Natural killer cell treated with Interleukin-12 subunit alpha and Interleukin-12 subunit beta and Interleukin-15 and Interleukin-18, amount 100 ng/mL, for 72 hours (primary cell): Measurements from ENCODE around the gene GRXCR1. TPM values are rescaled to one million over a fixed set of nuclear protein-coding genes. Genes with fewer than 3 reads are reported as not detected.

ENCODE experiments used
- ATAC-seq, 2 donors: fragments of 150-1000 bp; cut with Tn5 transposase in 1 of 2; sonication (Bioruptor Pico), chemical (Tn5 transposase) in 1 of 2; 2 replicates each; pipeline ENCODE4 v1.10.0; 2021
- DNase-seq: peaks from one replicate; pipeline ENCODE4 v3.0.0; 2022; ENCODE audit warnings: low spot score
- H3K27ac Mint-ChIP-seq, 2 donors: 1 replicate in 1 of 2; 2 replicates in 1 of 2; pipeline ENCODE4 v1.8.0; 2022; ENCODE audit warnings: mixed read lengths in 2 of 2, mild to moderate bottlenecking in 1 of 2, moderate library complexity in 1 of 2
- H3K27me3 Mint-ChIP-seq, 2 donors: 1 replicate in 1 of 2; 2 replicates in 1 of 2; pipeline ENCODE4 v1.8.0; 2022; ENCODE audit warnings: mixed read lengths in 2 of 2
- H3K36me3 Mint-ChIP-seq: one replicate; pipeline ENCODE4 v1.8.0; 2022; ENCODE audit warnings: mixed read lengths
- H3K4me1 Mint-ChIP-seq, 2 donors: 1 replicate in 1 of 2; 2 replicates in 1 of 2; pipeline ENCODE4 v1.8.0; 2022; ENCODE audit warnings: low read depth in 2 of 2, mixed read lengths in 2 of 2, mild to moderate bottlenecking in 1 of 2
- H3K4me3 Mint-ChIP-seq: one replicate; pipeline ENCODE4 v1.8.0; 2022; ENCODE audit warnings: mixed read lengths
- H3K9me3 Mint-ChIP-seq: 2 replicates; pipeline ENCODE4 v1.8.0; 2022; ENCODE audit warnings: mixed read lengths
- total RNA-seq, 2 donors: library from RNA; stranded (reverse); gene quantifications; one replicate each; pipeline ENCODE4 v1.2.3, GENCODE V29; 2022

GRXCR1 gene
- total RNA-seq, 2 donors from 2014 or later: not detected

GRCh38 chr4:42906341-42906740 lies 13.8 kb downstream of the GRXCR1 start:
- no peaks in the 10 kb centered on the region for H3K36me3 Mint-ChIP-seq
- H3K27ac Mint-ChIP-seq: no peak overlapping the region
- H3K27me3 Mint-ChIP-seq: peaks cover 7 to 8% of the 10 kb centered on the region in 2 donors
- H3K9me3 Mint-ChIP-seq: peaks cover 7% of the 10 kb centered on the region
- H3K4me3 Mint-ChIP-seq: no peak overlapping the region
- DNase-seq (no peak), ATAC-seq (no peak)
- no peaks in the 10 kb centered on the region for H3K4me1 Mint-ChIP-seq

DNA sequence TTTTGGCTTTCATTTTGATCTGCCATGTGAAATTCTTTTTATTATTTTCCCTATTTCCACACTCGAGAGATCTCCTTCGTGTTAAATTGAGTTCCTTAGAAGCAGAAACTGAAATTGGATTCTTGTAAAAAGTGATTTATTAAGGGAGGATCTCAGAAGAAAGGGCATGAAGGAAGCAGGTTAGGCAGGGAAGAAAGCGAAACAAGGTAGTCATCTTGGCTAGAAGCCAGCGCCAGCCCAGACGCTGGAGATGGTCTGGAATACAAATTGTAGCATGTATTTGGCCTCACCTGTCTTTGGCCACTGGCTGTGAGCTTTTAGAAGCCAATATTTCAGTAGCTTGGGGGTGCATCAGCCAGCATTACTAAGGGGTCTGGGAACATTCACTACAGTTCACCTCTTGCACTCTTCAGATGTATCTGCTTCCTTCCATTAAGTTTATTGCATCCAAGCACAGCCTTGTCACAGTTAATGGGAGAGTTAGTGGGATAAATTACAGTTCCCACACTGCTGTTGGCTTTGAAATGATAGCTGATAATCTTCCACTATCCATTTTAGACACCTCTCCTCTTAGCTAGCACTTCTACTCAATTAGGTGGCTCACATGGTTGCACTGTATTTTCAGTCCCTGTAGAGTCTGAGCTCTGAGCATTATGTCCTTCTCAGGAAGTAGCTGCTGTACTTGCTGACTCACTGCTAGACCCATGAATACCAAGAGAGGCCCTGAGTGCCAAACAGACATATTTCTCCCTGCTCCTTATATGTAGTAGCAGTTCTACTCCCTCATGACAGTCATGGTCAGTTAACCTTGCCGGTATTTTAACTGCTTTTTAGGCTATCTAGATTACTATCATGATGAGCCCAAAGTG lies 14.6 kb downstream of the GRXCR1 start:
- Mint-ChIP-seq H3K4me1 (no peaks in the 10 kb centered on the region), H3K4me3 (no peak overlapping the region), H3K36me3 (no peaks in the 10 kb centered on the region), H3K27me3 (peaks cover 7 to 8% of the 10 kb centered on the region in 2 donors), H3K27ac (no peak overlapping the region), H3K9me3 (peaks cover 5% of the 10 kb centered on the region)
- DNase-seq (no peak), ATAC-seq (no peak)

- H3K36me3 Mint-ChIP-seq: no peaks in the 10 kb centered on the region
- ATAC-seq (no peak), DNase-seq (no peak)
- H3K27ac Mint-ChIP-seq: no peak overlapping the region
- H3K9me3 Mint-ChIP-seq: peaks cover 5% of the 10 kb centered on the region
- H3K4me3 Mint-ChIP-seq: no peak overlapping the region
- H3K4me1 Mint-ChIP-seq: no peaks in the 10 kb centered on the region
- H3K27me3 Mint-ChIP-seq: peaks cover 7 to 8% of the 10 kb centered on the region in 2 donors
Measured at GRCh38 chr4:42910459-42910858, 17.9 kb downstream of the GRXCR1 start.

- Mint-ChIP-seq H3K9me3 (peaks cover 4% of the 10 kb centered on the region), H3K4me3 (no peak overlapping the region), H3K36me3 (no peaks in the 10 kb centered on the region), H3K27me3 (peaks cover 2 to 3% of the 10 kb centered on the region in 2 donors), H3K27ac (no peak overlapping the region), H3K4me1 (no peaks in the 10 kb centered on the region)
- no peak for ATAC-seq
- no peak for DNase-seq
Measured at GRCh38 chr4:42914937-42915336, 22.4 kb downstream of the GRXCR1 start.

GRCh38 chr4:42915484-42915883 lies 23.0 kb downstream of the GRXCR1 start:
- H3K4me1 Mint-ChIP-seq: no peaks in the 10 kb centered on the region
- H3K4me3 Mint-ChIP-seq: no peak overlapping the region
- DNase-seq (no peak), ATAC-seq (no peak)
- peaks cover 0 to 2% of the 10 kb centered on the region in 2 donors for H3K27me3 Mint-ChIP-seq
- peaks cover 4% of the 10 kb centered on the region for H3K9me3 Mint-ChIP-seq
- no peaks in the 10 kb centered on the region for H3K36me3 Mint-ChIP-seq
- H3K27ac Mint-ChIP-seq: no peak overlapping the region

GRCh38 chr4:42917296-42917695 lies 24.8 kb downstream of the GRXCR1 start:
- Mint-ChIP-seq H3K4me1 (no peaks in the 10 kb centered on the region), H3K9me3 (peaks cover 4% of the 10 kb centered on the region), H3K27me3 (no peaks in the 10 kb centered on the region), H3K27ac (no peak overlapping the region), H3K4me3 (no peak overlapping the region), H3K36me3 (no peaks in the 10 kb centered on the region)
- no peak for DNase-seq
- no peak for ATAC-seq

DNA sequence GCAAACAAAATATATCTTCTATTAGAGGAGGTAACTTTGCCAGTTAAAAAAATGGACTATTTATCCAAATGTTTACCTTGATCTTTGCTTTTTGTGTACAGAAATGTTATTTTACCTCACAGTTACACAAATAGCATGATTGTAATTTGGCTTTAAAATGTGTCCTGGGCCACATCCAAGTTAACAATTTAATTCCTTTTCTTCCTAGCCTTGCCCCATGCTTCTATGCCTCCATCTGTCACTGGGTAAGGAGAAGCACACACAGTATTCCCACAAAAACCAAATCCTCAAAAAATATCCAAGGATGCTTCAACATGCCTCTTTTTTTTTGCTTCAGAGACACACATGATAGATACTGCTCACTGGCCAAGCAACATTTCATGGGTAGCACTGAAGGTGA lies 30.9 kb downstream of the GRXCR1 start:
- ATAC-seq: no peak
- Mint-ChIP-seq H3K4me1 (no peaks in the 10 kb centered on the region), H3K27ac (no peak overlapping the region), H3K36me3 (no peaks in the 10 kb centered on the region), H3K4me3 (no peak overlapping the region), H3K27me3 (peaks cover 2 to 9% of the 10 kb centered on the region in 2 donors), H3K9me3 (peaks cover 3% of the 10 kb centered on the region)
- no peak for DNase-seq

GRCh38 chr4:42925921-42926320 lies 33.4 kb downstream of the GRXCR1 start:
- Mint-ChIP-seq H3K27ac (no peak overlapping the region), H3K4me1 (no peaks in the 10 kb centered on the region), H3K4me3 (no peak overlapping the region), H3K27me3 (peaks cover 2 to 15% of the 10 kb centered on the region in 2 donors), H3K36me3 (no peaks in the 10 kb centered on the region), H3K9me3 (no peaks in the 10 kb centered on the region)
- DNase-seq: no peak
- no peak for ATAC-seq

- Mint-ChIP-seq H3K4me1 (no peaks in the 10 kb centered on the region), H3K27me3 (peaks cover 2 to 15% of the 10 kb centered on the region in 2 donors)
- DNase-seq: no peak
Measured at GRCh38 chr4:42927946-42928345, 35.4 kb downstream of the GRXCR1 start.

DNA sequence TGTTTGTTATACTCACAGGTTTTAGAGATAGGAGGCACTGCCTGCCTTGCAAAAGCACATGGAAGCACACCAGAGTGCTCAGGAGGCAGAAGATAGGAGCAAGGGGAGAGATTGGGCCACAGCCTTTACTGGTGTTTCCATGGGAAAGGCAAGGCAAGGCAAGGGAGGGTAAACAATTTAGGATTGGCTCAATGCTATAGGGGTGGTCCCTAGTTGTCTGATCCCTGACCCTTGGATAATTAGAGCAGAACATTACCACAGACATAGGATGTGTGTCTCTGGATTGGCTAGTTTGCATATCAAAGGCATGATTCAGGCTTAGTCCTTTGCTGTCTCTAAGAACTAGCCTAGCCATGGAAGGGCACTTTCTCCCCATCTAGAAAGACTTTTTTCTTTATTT lies 36.1 kb downstream of the GRXCR1 start:
- H3K9me3 Mint-ChIP-seq: peaks cover 3% of the 10 kb centered on the region
- DNase-seq (no peak), ATAC-seq (no peak)
- no peak overlapping the region for H3K27ac Mint-ChIP-seq
- no peaks in the 10 kb centered on the region for H3K36me3 Mint-ChIP-seq
- H3K4me3 Mint-ChIP-seq: no peak overlapping the region
- no peaks in the 10 kb centered on the region for H3K4me1 Mint-ChIP-seq
- H3K27me3 Mint-ChIP-seq: peaks cover under 1 to 15% of the 10 kb centered on the region in 2 donors

More at GRCh38 chr4:42927946-42928345, 35.4 kb downstream of the GRXCR1 start:
- no peaks in the 10 kb centered on the region for H3K36me3 Mint-ChIP-seq
- ATAC-seq: no peak
- peaks cover 3% of the 10 kb centered on the region for H3K9me3 Mint-ChIP-seq
- no peak overlapping the region for H3K27ac Mint-ChIP-seq
- H3K4me3 Mint-ChIP-seq: no peak overlapping the region

GRCh38 chr4:42942216-42942615 lies 49.7 kb downstream of the GRXCR1 start:
- no peaks in the 10 kb centered on the region for H3K4me1 Mint-ChIP-seq
- H3K9me3 Mint-ChIP-seq: no peaks in the 10 kb centered on the region
- peaks cover 0 to 9% of the 10 kb centered on the region in 2 donors for H3K27me3 Mint-ChIP-seq
- ATAC-seq: no peak
- no peaks in the 10 kb centered on the region for H3K36me3 Mint-ChIP-seq
- no peak overlapping the region for H3K27ac Mint-ChIP-seq
- DNase-seq: no peak
- H3K4me3 Mint-ChIP-seq: no peak overlapping the region

- DNase-seq: no peak
- Mint-ChIP-seq H3K27me3 (peaks cover 0 to 9% of the 10 kb centered on the region in 2 donors), H3K9me3 (no peaks in the 10 kb centered on the region), H3K4me1 (no peaks in the 10 kb centered on the region), H3K27ac (no peak overlapping the region), H3K36me3 (no peaks in the 10 kb centered on the region), H3K4me3 (no peak overlapping the region)
- ATAC-seq: no peak
Measured at GRCh38 chr4:42945874-42946273, 53.4 kb downstream of the GRXCR1 start.

- Mint-ChIP-seq H3K27ac (no peak overlapping the region), H3K36me3 (no peaks in the 10 kb centered on the region), H3K4me3 (no peak overlapping the region), H3K27me3 (no peaks in the 10 kb centered on the region), H3K9me3 (no peaks in the 10 kb centered on the region), H3K4me1 (no peaks in the 10 kb centered on the region)
- DNase-seq (no peak), ATAC-seq (no peak)
Measured at GRCh38 chr4:42953321-42953720, 60.8 kb downstream of the GRXCR1 start.

DNA sequence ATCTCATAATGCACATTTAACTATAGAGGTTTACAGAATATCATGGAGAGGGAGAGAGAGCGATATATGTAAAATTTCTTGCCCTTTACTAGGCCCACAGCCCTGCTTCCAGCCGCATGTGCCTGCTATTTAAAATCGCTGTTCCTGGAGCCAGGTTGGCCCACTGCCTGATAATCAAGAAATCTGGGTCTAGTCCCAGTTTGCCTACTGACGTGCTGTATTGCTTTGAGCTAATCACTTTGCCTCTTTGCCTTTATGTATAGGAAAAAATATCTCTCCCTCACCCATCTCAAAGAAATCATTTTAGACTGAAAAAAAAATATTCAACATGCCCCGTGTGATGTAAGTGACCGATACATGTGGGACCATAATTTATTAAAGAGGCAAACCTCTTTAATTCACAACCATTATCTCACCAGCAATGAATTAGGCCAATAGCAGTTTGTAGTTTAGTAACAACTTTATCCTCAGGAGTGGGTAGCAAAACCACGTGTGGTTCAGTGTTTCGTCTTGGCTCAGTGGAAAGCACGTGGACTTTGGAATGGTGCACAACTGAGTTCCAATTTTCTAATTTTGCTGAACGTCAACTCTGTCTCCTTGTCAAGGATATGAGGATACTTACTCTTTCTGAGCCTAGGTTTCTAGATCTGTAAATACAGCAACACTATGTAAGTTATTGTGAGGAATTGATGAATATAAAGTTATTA lies 62.6 kb downstream of the GRXCR1 start:
- Mint-ChIP-seq H3K27ac (no peak overlapping the region), H3K4me1 (no peaks in the 10 kb centered on the region), H3K36me3 (no peaks in the 10 kb centered on the region), H3K4me3 (no peak overlapping the region), H3K9me3 (no peaks in the 10 kb centered on the region), H3K27me3 (no peaks in the 10 kb centered on the region)
- ATAC-seq: no peak
- DNase-seq: no peak
